Gastroesophageal sphincter (tissue), 4 donors: Measurements from ENCODE around the gene SAMD8. TPM values are rescaled to one million over a fixed set of nuclear protein-coding genes. Genes with fewer than 3 reads are reported as not detected.

Experiments used
- ATAC-seq: fragments of 150-250 bp; one replicate; pipeline ENCODE4 v1.9.1; 2016; ENCODE audit warnings: mild to moderate bottlenecking, moderate library complexity
- H3K27ac ChIP-seq, 4 donors: fragments of 200-600 bp; sonication (generic) in 3 of 4; 1 replicate in 3 of 4; 2 replicates in 1 of 4; pipeline ENCODE4 v1.5.1; 2016 to 2019
- H3K27me3 ChIP-seq: fragments of 200-600 bp; sonication (generic); one replicate; pipeline ENCODE4 v1.5.1; 2019
- H3K36me3 ChIP-seq, 2 donors: fragments of 200-600 bp; sonication (generic); one replicate each; pipeline ENCODE4 v1.5.1; 2019; ENCODE audit warnings: control low read depth in 1 of 2
- H3K4me1 ChIP-seq, 3 donors: fragments of 200-600 bp; sonication (generic); 1 replicate in 2 of 3; 2 replicates in 1 of 3; pipeline ENCODE4 v1.5.1; 2016 to 2019; ENCODE audit warnings: control low read depth in 2 of 3
- H3K4me3 ChIP-seq, 2 donors: fragments of 200-600 bp; sonication (generic); one replicate each; pipeline ENCODE4 v1.5.1; 2019; ENCODE audit warnings: mild to moderate bottlenecking in 1 of 2, moderate library complexity in 1 of 2
- H3K9me3 ChIP-seq, 3 donors: fragments of 200-600 bp; sonication (generic); one replicate each; pipeline ENCODE4 v1.5.1; 2017 to 2019; ENCODE audit warnings: control low read depth in 2 of 3
- CTCF ChIP-seq, 4 experiments: fragments of 200-600 bp in 2 of 4; fragments of 450-650 bp in 2 of 4; sonication (generic) in 1 of 4; IDR thresholded peaks; one replicate each; pipeline ENCODE4 v1.5.1; 2017 to 2019; ENCODE audit warnings: antibody characterized with exemption in 4 of 4, mild to moderate bottlenecking in 2 of 4, moderate library complexity in 2 of 4
- EP300 ChIP-seq: sonication (generic); formaldehyde crosslinking; IDR thresholded peaks from one replicate; pipeline ENCODE4 v1.6.1; 2017; ENCODE audit warnings: antibody characterized with exemption, mild to moderate bottlenecking
- POLR2A ChIP-seq, 2 donors: fragments of 450-650 bp; IDR thresholded peaks; one replicate each; pipeline ENCODE4 v1.6.1; 2017; ENCODE audit warnings: antibody characterized with exemption in 2 of 2, mild to moderate bottlenecking in 2 of 2, moderate library complexity in 1 of 2
- POLR2AphosphoS5 ChIP-seq: sonication (generic); formaldehyde crosslinking; IDR thresholded peaks from one replicate; pipeline ENCODE4 v1.6.1; 2017; ENCODE audit warnings: antibody characterized with exemption
- WGBS, 2 donors: methylation state at CpG; one replicate each; pipeline ENCODE4 v1.1.5; 2018; ENCODE audit warnings: low coverage in 1 of 2; 5-methylcytosine and 5-hydroxymethylcytosine counted together
- total RNA-seq, 4 donors: library from RNA; depleted of rRNA; stranded (reverse); fragments of >200 nt; gene quantifications; one replicate each; pipeline ENCODE4 v1.1.0, GENCODE V29; 2016

SAMD8 gene
- total RNA-seq, 4 donors from 2014 or later: 23.2 to 33.8 (median 30.7) TPM

GRCh38 chr10:75089634-75090033 is 21.8 kb upstream of the SAMD8 start:
- no peak for ATAC-seq
- Histone ChIP-seq H3K4me3 (no peak overlapping the region), H3K4me1 (no peaks in the 10 kb centered on the region), H3K27ac (no peak overlapping the region), H3K27me3 (no peaks in the 10 kb centered on the region), H3K9me3 (no peaks in the 10 kb centered on the region), H3K36me3 (no peaks in the 10 kb centered on the region)
- 79 to 93% methylated on average over 6 of the region's 6 CpGs for WGBS, 2 donors
- TF ChIP-seq POLR2AphosphoS5 (no peak), EP300 (no peak), POLR2A (IDR thresholded peaks at IDR 0.05) (no peak), CTCF (IDR thresholded peaks at IDR 0.05) (no peak)

GRCh38 chr10:75091146-75091545 is 20.3 kb upstream of the SAMD8 start:
- ATAC-seq: no peak
- Histone ChIP-seq H3K4me1 (no peaks in the 10 kb centered on the region), H3K36me3 (no peaks in the 10 kb centered on the region), H3K27me3 (no peaks in the 10 kb centered on the region), H3K9me3 (no peaks in the 10 kb centered on the region), H3K4me3 (no peak overlapping the region), H3K27ac (no peak overlapping the region)
- WGBS, 2 donors: 69 to 72% methylated on average over 3 of the region's 3 CpGs
- no peak for TF ChIP-seq POLR2AphosphoS5
- TF ChIP-seq EP300: no peak
- no peak for TF ChIP-seq CTCF (IDR thresholded peaks at IDR 0.05)
- no peak for TF ChIP-seq POLR2A (IDR thresholded peaks at IDR 0.05)

GRCh38 chr10:75094465-75094864 is 17.0 kb upstream of the SAMD8 start:
- H3K9me3 ChIP-seq: no peaks in the 10 kb centered on the region
- H3K36me3 ChIP-seq: no peaks in the 10 kb centered on the region
- TF ChIP-seq POLR2A (IDR thresholded peaks at IDR 0.05) (no peak), POLR2AphosphoS5 (no peak), EP300 (no peak), CTCF (IDR thresholded peaks at IDR 0.05) (no peak)
- no peaks in the 10 kb centered on the region for H3K27me3 ChIP-seq
- 71% methylated on average over 1 of the region's 10 CpGs; no CpG with 5 or more reads in 1 of the 2 donors for WGBS, 2 donors
- H3K4me1 ChIP-seq: no peaks in the 10 kb centered on the region
- H3K27ac ChIP-seq: no peak overlapping the region
- no peak for ATAC-seq
- no peak overlapping the region for H3K4me3 ChIP-seq

- H3K4me1 ChIP-seq: peaks cover 0 to 11% (median 0%) of the 10 kb centered on the region in 3 donors
- H3K36me3 ChIP-seq: no peaks in the 10 kb centered on the region
- no peak overlapping the region for H3K4me3 ChIP-seq
- 80 to 93% methylated on average over 1 to 3 of the region's 14 CpGs for whole genome bisulfite sequencing, 2 donors
- no peak overlapping the region for H3K27ac ChIP-seq
- no peak for ATAC-seq
- no peaks in the 10 kb centered on the region for H3K9me3 ChIP-seq
- TF ChIP-seq POLR2A (IDR thresholded peaks at IDR 0.05): no peak
- no peak for TF ChIP-seq CTCF (IDR thresholded peaks at IDR 0.05)
- no peak for TF ChIP-seq POLR2AphosphoS5
- TF ChIP-seq EP300: no peak
- H3K27me3 ChIP-seq: no peaks in the 10 kb centered on the region
Measured at GRCh38 chr10:75095631-75096030, 15.8 kb upstream of the SAMD8 start.

GRCh38 chr10:75096749-75097148 is 14.7 kb upstream of the SAMD8 start:
- Histone ChIP-seq H3K4me3 (no peak overlapping the region), H3K27me3 (no peaks in the 10 kb centered on the region), H3K27ac (no peak overlapping the region), H3K4me1 (peaks cover 0 to 15% (median 0%) of the 10 kb centered on the region in 3 donors), H3K36me3 (no peaks in the 10 kb centered on the region), H3K9me3 (no peaks in the 10 kb centered on the region)
- ATAC-seq: no peak
- no peak for TF ChIP-seq POLR2AphosphoS5
- no peak for TF ChIP-seq EP300
- TF ChIP-seq CTCF (IDR thresholded peaks at IDR 0.05): no peak
- no peak for TF ChIP-seq POLR2A (IDR thresholded peaks at IDR 0.05)
